BLaER1 treated with 17β-estradiol and CSF1 and Interleukin-3, amounts not matched to agents 10 nM and 100 nM (cell line): ENCODE data around the gene ADAP2.
"Not testable (repeated sequence)": the region's sequence is repeated elsewhere in the genome, so short reads cannot be mapped to it uniquely, and the experiment has no call there.

Source experiments
- H3K27ac ChIP-seq, 11 experiments: shearing (Covaris generic); formaldehyde crosslinking; 2 replicates each; pipeline ENCODE4 v1.8.1; 2022
- H3K27me3 ChIP-seq, 11 experiments: shearing (Covaris generic); formaldehyde crosslinking; 2 replicates each; pipeline ENCODE4 v1.8.1; 2022
- H3K36me3 ChIP-seq, 11 experiments: shearing (Covaris generic); formaldehyde crosslinking; 2 replicates each; pipeline ENCODE4 v1.8.1; 2022
- H3K4me1 ChIP-seq, 10 experiments: shearing (Covaris generic); formaldehyde crosslinking; 2 replicates each; pipeline ENCODE4 v1.8.1; 2022
- H3K4me2 ChIP-seq, 11 experiments: shearing (Covaris generic); formaldehyde crosslinking; 2 replicates each; pipeline ENCODE4 v1.8.1; 2022
- H3K4me3 ChIP-seq, 10 experiments: shearing (Covaris generic); formaldehyde crosslinking; 2 replicates each; pipeline ENCODE4 v1.8.1; 2022
- H3K9ac ChIP-seq, 11 experiments: shearing (Covaris generic); formaldehyde crosslinking; 2 replicates each; pipeline ENCODE4 v1.8.1; 2022
- H3K9me3 ChIP-seq, 11 experiments: shearing (Covaris generic); formaldehyde crosslinking; replicated peaks in 1 of 11; 2 replicates each; pipeline ENCODE4 v1.8.1; 2022
- H4K20me1 ChIP-seq, 11 experiments: shearing (Covaris generic); formaldehyde crosslinking; 2 replicates each; pipeline ENCODE4 v1.8.1; 2022
- Cebpa-rat ChIP-seq, 11 experiments: shearing (Covaris generic); IDR thresholded peaks; 2 replicates each; pipeline ENCODE4 v1.8.1; 2022

The ADAP2 gene

GRCh38 chr17:30957741-30958140, 36.0 kb downstream of the ADAP2 start:
- Histone ChIP-seq H3K4me1 (peaks cover 33 to 100% (median 92%) of the 10 kb centered on the region in 10 experiments), H3K4me2 (peak overlapping the region; percentile 58 to 99 (median 89)), H3K36me3 (peaks cover 0 to 36% (median 0%) of the 10 kb centered on the region in 11 experiments; a peak in 6 of 22 replicates), H3K27ac (peak overlapping the region; percentile 67 to 99 (median 91)), H3K27me3 (no peaks in the 10 kb centered on the region), H3K9me3 (peaks cover 0 to 6% (median 0%) of the 10 kb centered on the region in 11 experiments; a peak in 1 of 22 replicates), H3K9ac (peak overlapping the region; percentile 36 to 97 (median 75); a peak in 19 of 22 replicates), H4K20me1 (no peaks in the 10 kb centered on the region), H3K4me3 (peak overlapping the region in 5 of 10 experiments; percentile 10 to 60 (median 54); a peak in 8 of 20 replicates)
- TF ChIP-seq Cebpa-rat (IDR thresholded peaks at IDR 0.05) = no peak

DNA sequence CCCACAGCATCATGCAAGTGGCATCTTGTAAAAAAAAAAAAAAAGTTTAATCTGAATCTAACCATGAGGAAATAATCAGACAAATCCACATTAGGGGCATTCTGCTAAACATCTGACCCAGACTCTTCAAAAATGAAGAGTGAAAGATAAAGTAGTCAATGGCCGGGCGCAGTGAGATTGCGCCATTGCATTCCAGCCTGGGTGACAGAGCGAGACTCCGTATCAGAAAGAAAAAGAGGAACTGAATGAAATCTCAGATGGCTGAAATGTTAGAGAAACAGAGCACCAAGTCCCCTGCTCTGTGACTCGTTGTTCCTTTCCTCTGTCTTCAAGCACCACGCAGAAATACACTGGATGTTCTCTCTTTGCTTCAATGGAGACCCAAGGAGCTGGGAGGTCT, 36.4 kb downstream of the ADAP2 start:
- Histone ChIP-seq H3K9ac (peak overlapping the region; percentile 39 to 97 (median 75); a peak in 21 of 22 replicates), H3K27me3 (no peaks in the 10 kb centered on the region), H4K20me1 (no peaks in the 10 kb centered on the region), H3K4me3 (peak overlapping the region in 5 of 10 experiments; percentile 13 to 60 (median 54); a peak in 5 of 20 replicates), H3K36me3 (peaks cover 0 to 38% (median 0%) of the 10 kb centered on the region in 11 experiments; a peak in 6 of 22 replicates), H3K9me3 (peaks cover 0 to 6% (median 0%) of the 10 kb centered on the region in 11 experiments; a peak in 1 of 22 replicates), H3K4me1 (peaks cover 29 to 100% (median 90%) of the 10 kb centered on the region in 10 experiments), H3K4me2 (peak overlapping the region; percentile 58 to 99 (median 89)), H3K27ac (peak overlapping the region; percentile 70 to 99 (median 91))
- peak; percentile 74 to 95 (median 93); a peak in 21 of 22 replicates for TF ChIP-seq Cebpa-rat (IDR thresholded peaks at IDR 0.05)

DNA sequence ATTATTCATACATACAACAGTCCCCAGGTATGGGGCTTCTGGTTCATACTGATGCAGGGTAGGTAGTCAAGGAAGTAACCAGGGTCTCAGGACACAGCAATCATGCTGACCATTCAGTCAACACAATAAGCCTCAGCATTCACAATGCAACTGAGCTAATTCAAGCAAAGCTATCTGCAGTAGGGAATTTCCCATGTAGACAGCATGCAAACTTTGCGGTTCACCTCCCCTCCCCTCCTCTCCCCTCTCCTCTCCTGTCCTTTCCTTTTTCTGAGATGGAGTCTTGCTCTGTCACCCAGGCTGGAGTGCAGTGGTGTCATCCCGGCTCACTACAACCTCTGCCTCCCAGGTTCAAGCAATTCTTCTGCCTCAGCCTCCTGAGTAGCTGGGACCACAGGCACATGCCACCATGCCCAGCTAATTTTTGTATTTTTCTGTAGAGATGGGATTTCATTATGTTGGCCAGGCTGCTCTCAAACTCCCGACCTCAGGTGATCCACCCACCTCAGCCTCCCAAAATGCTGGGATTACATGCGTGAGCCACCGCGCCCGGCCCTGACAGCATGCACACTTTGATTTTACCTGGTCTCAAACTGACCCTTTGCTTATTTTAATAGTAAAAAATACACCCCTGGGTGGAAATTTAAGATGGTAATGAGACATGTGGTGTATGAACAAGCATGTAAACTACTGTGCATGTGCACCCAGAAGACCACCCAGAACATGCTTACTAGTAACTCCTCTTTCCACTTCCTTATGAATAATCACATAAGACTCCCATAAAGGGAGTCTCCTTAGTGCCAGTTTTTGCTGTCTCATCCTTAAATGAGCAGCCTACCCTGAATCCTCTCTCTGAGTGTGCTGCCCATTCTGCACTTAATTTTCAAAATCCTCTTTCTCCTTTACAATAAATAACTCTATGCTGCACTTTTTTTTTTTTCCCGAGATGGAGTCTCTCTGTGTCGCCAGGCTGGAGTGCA, 39.8 kb downstream of the ADAP2 start:
- Histone ChIP-seq H4K20me1 (no peaks in the 10 kb centered on the region), H3K27ac (peak overlapping the region in 10 of 11 experiments; percentile 3 to 99 (median 60); a peak in 19 of 22 replicates), H3K4me3 (peak overlapping the region in 3 of 10 experiments; percentile 9 to 17 (median 10); a peak in 4 of 20 replicates), H3K4me2 (peak overlapping the region in 9 of 11 experiments; percentile 9 to 99 (median 75); a peak in 15 of 22 replicates), H3K36me3 (peaks cover 0 to 59% (median 0%) of the 10 kb centered on the region in 11 experiments; a peak in 6 of 22 replicates), H3K27me3 (no peaks in the 10 kb centered on the region), H3K4me1 (peaks cover 13 to 100% (median 59%) of the 10 kb centered on the region in 10 experiments), H3K9ac (peak overlapping the region in 6 of 11 experiments; percentile 19 to 97 (median 62); a peak in 9 of 22 replicates), H3K9me3 (peaks cover 0 to 6% (median 0%) of the 10 kb centered on the region in 11 experiments; a peak in 1 of 22 replicates)
- TF ChIP-seq Cebpa-rat (IDR thresholded peaks at IDR 0.05) = no peak

- peak overlapping the region in 2 of 11 experiments; percentile 45 to 97; a peak in 3 of 22 replicates for H3K27ac ChIP-seq
- H3K4me1 ChIP-seq = peaks cover 13 to 95% (median 49%) of the 10 kb centered on the region in 10 experiments
- H3K27me3 ChIP-seq, H4K20me1 ChIP-seq, H3K9ac ChIP-seq, H3K4me3 ChIP-seq, H3K9me3 ChIP-seq: not testable (repeated sequence)
- H3K36me3 ChIP-seq = peaks cover 0 to 43% (median 0%) of the 10 kb centered on the region in 11 experiments; a peak in 4 of 22 replicates
- H3K4me2 ChIP-seq = peak overlapping the region in 3 of 11 experiments; percentile 86 to 99 (median 98); a peak in 6 of 22 replicates
These were observed 42.6 kb downstream of the ADAP2 start for GRCh38 chr17:30964312-30964711.

DNA sequence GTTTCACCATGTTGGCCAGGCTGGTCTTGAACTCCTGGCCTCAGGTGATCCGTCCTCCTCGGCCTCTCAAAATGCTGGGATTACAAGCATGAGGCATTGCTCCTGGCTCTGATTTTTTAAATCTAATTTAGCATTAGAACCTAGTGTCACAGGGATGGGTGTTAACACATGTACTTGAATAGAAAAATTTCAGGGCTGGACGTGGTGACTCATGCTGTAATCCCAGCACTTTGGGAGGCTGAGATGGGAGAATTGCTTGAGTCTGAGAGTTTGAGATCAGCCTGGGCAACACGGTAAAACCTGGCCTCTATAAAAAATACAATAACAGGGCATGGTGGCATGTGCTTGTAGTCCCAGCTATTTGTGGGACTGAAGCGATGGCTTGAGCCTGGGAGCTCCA, 43.1 kb downstream of the ADAP2 start:
- no peak for TF ChIP-seq Cebpa-rat (IDR thresholded peaks at IDR 0.05)
- peak overlapping the region in 1 of 11 experiments; percentile 32; a peak in 2 of 22 replicates for H3K9ac ChIP-seq
- no peaks in the 10 kb centered on the region for H3K9me3 ChIP-seq
- H3K27ac ChIP-seq = peak overlapping the region in 3 of 11 experiments; percentile 19 to 45 (median 43); a peak in 5 of 22 replicates
- H3K4me3 ChIP-seq = no peak overlapping the region
- H3K4me2 ChIP-seq = peak overlapping the region in 3 of 11 experiments; percentile 86 to 99 (median 98); a peak in 6 of 22 replicates
- no peaks in the 10 kb centered on the region for H4K20me1 ChIP-seq
- no peaks in the 10 kb centered on the region for H3K27me3 ChIP-seq
- peaks cover 0 to 41% (median 0%) of the 10 kb centered on the region in 11 experiments; a peak in 4 of 22 replicates for H3K36me3 ChIP-seq
- H3K4me1 ChIP-seq = peaks cover 13 to 95% (median 49%) of the 10 kb centered on the region in 10 experiments

DNA sequence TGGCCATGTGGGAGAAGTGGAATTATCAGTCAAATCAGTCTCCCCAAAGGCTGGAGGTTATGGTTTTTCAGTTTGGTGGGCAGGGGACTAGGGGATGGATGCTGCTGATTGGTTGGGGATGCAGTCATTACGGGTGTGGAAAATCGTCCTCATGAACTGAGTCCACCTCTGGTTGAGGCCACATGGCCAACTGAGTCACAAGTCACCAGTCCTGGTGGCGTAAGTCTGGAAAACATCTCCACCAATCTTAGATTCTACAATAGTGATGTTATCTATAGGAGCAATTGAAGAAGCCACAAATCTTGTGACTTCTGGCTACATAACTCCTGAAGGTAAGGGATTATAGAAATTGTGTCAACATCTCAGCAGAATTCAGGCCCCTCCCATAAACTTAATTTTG, 43.9 kb downstream of the ADAP2 start:
- Histone ChIP-seq H3K36me3 (peaks cover 0 to 41% (median 0%) of the 10 kb centered on the region in 11 experiments; a peak in 4 of 22 replicates), H3K27ac (peak overlapping the region in 2 of 11 experiments; percentile 43 to 45; a peak in 5 of 22 replicates), H3K9ac (0 out of 22 replicates have a peak overlapping the region, but pooled peaks of 1 of the 11 experiments have one; percentile 32), H3K4me3 (no peak overlapping the region), H3K9me3 (no peaks in the 10 kb centered on the region), H4K20me1 (no peaks in the 10 kb centered on the region), H3K4me2 (peak overlapping the region in 3 of 11 experiments; percentile 86 to 99 (median 98); a peak in 6 of 22 replicates), H3K4me1 (peaks cover 21 to 94% (median 50%) of the 10 kb centered on the region in 10 experiments), H3K27me3 (no peaks in the 10 kb centered on the region)
- no peak for TF ChIP-seq Cebpa-rat (IDR thresholded peaks at IDR 0.05)

GRCh38 chr17:30967911-30968310, 46.2 kb downstream of the ADAP2 start:
- peaks cover 27 to 82% (median 42%) of the 10 kb centered on the region in 10 experiments for H3K4me1 ChIP-seq
- not testable (repeated sequence) for H3K27me3 ChIP-seq, H4K20me1 ChIP-seq
- H3K4me3 ChIP-seq = peak overlapping the region in 7 of 10 experiments; percentile 2 to 46 (median 35); a peak in 5 of 20 replicates
- H3K9me3 ChIP-seq = peaks cover 5 to 12% (median 10%) of the 10 kb centered on the region in 11 experiments; a peak in 20 of 22 replicates
- peak overlapping the region in 10 of 11 experiments; percentile 57 to 100 (median 88); a peak in 19 of 22 replicates for H3K27ac ChIP-seq
- peak overlapping the region in 9 of 11 experiments; percentile 51 to 100 (median 64); a peak in 17 of 22 replicates for H3K9ac ChIP-seq
- H3K4me2 ChIP-seq = peak overlapping the region; percentile 50 to 99 (median 84)
- peaks cover 0 to 45% (median 8%) of the 10 kb centered on the region in 11 experiments; a peak in 13 of 22 replicates for H3K36me3 ChIP-seq
